ENCODE data around the gene EFNA1. TPM values are rescaled to one million over a fixed set of nuclear protein-coding genes. Genes with fewer than 3 reads are reported as not detected.
"Not testable (repeated sequence)": the region's sequence is repeated elsewhere in the genome, so short reads cannot be mapped to it uniquely, and the experiment has no call there.

EFNA1 gene
- total RNA-seq, 1 donor from 2014 or later = 41.5 TPM

- intact Hi-C loops (cut with DNase I) = no loop called here
- DNase-seq (no peak), ATAC-seq (ENCODE audit: poor library complexity) (no peak)
Measured at GRCh38 chr1:155116113-155116764, 11.4 kb upstream of the EFNA1 start.

GRCh38 chr1:155117610-155118009 lies 10.1 kb upstream of the EFNA1 start:
- no peak for ATAC-seq (ENCODE audit: poor library complexity)
- DNase-seq = no peak
- intact Hi-C loops (cut with DNase I) = no loop called here

- ATAC-seq (ENCODE audit: poor library complexity); DNase-seq; intact Hi-C loops (cut with DNase I): not testable (repeated sequence)
Measured at GRCh38 chr1:155118090-155118489, 9.6 kb upstream of the EFNA1 start.

- intact Hi-C loops (cut with DNase I) = no loop called here
- ATAC-seq (ENCODE audit: poor library complexity) (no peak), DNase-seq (no peak)
Measured at GRCh38 chr1:155120253-155120652, 7.4 kb upstream of the EFNA1 start.

- DNase-seq (no peak), ATAC-seq (ENCODE audit: poor library complexity) (no peak)
Measured at GRCh38 chr1:155121249-155121648, 6.4 kb upstream of the EFNA1 start.

GRCh38 chr1:155122308-155122707 lies 5.4 kb upstream of the EFNA1 start:
- no peak for DNase-seq
- intact Hi-C loops (cut with DNase I) = no loop called here
- ATAC-seq (ENCODE audit: poor library complexity) = no peak

More at GRCh38 chr1:155121249-155121648, 6.4 kb upstream of the EFNA1 start:
- intact Hi-C loops (cut with DNase I) = no loop called here

- ATAC-seq (ENCODE audit: poor library complexity) (no peak), DNase-seq (no peak)
- intact Hi-C loops (cut with DNase I) = no loop called here
Measured at GRCh38 chr1:155123801-155124200, 3.9 kb upstream of the EFNA1 start.

- DNase-seq (no peak), ATAC-seq (ENCODE audit: poor library complexity) (no peak)
- intact Hi-C loops (cut with DNase I) = loop anchor here (5.0 kb wide), 2 partner anchors 32 to 43 kb away; no protein-coding TSS in a partner anchor
Measured at GRCh38 chr1:155124503-155125463, 2.9 kb upstream of the EFNA1 start.

- ATAC-seq (ENCODE audit: poor library complexity) = no peak
- no peak for DNase-seq
- intact Hi-C loops (cut with DNase I) = loop anchor here (5.0 kb wide), 2 partner anchors 33 to 42 kb away; no protein-coding TSS in a partner anchor
Measured at GRCh38 chr1:155125511-155125945, 2.1 kb upstream of the EFNA1 start.

- intact Hi-C loops (cut with DNase I) = loop anchor here (5.0 kb wide), 2 partner anchors 34 to 41 kb away; no protein-coding TSS in a partner anchor
- DNase-seq = peak; percentile 78
- ATAC-seq (ENCODE audit: poor library complexity) = peak; percentile 1
Measured at GRCh38 chr1:155125946-155126555, 1.6 kb upstream of the EFNA1 start.

- ATAC-seq (ENCODE audit: poor library complexity) (peak; percentile 0), DNase-seq (peak; percentile 50)
- intact Hi-C loops (cut with DNase I) = loop anchor here (5.0 kb wide), 2 partner anchors 34 to 41 kb away; no protein-coding TSS in a partner anchor
Measured at GRCh38 chr1:155126556-155127104, 1.0 kb upstream of the EFNA1 start.

- no peak for ATAC-seq (ENCODE audit: poor library complexity)
- DNase-seq = no peak
- intact Hi-C loops (cut with DNase I) = loop anchor here (5.0 kb wide), 2 partner anchors 36 to 39 kb away; no protein-coding TSS in a partner anchor
Measured at GRCh38 chr1:155127967-155128754, 485 bp downstream of the EFNA1 start.

- DNase-seq = peak; percentile 55
- intact Hi-C loops (cut with DNase I) = loop anchor here (5.0 kb wide), 2 partner anchors 37 to 38 kb away; no protein-coding TSS in a partner anchor
- peak; percentile 9 for ATAC-seq (ENCODE audit: poor library complexity)
Measured at GRCh38 chr1:155128755-155129473, 1.2 kb downstream of the EFNA1 start.

- DNase-seq = no peak
- no peak for ATAC-seq (ENCODE audit: poor library complexity)
- intact Hi-C loops (cut with DNase I) = no loop called here
Measured at GRCh38 chr1:155130272-155131006, 2.8 kb downstream of the EFNA1 start.

GRCh38 chr1:155131285-155131684 lies 3.6 kb downstream of the EFNA1 start:
- ATAC-seq (ENCODE audit: poor library complexity) (peak; percentile 1), DNase-seq (peak; percentile 74)
- intact Hi-C loops (cut with DNase I) = no loop called here

GRCh38 chr1:155131856-155132255 lies 4.2 kb downstream of the EFNA1 start:
- DNase-seq = no peak
- intact Hi-C loops (cut with DNase I) = no loop called here
- no peak for ATAC-seq (ENCODE audit: poor library complexity)

Data from Right ventricle myocardium superior (tissue), 1 donor.